GM18508 (cell line): ENCODE data around the gene LARP6.
"Not testable (repeated sequence)": the region's sequence is repeated elsewhere in the genome, so short reads cannot be mapped to it uniquely, and the experiment has no call there.

Source experiments
- ATAC-seq: cut with Tn5 transposase; IDR thresholded peaks from one replicate; pipeline ENCODE4 v1.9.1; 2021; ENCODE audit warnings: moderate number of reproducible peaks; ENCODE audit not compliant: insufficient read depth, unreplicated experiment

The LARP6 gene

DNA sequence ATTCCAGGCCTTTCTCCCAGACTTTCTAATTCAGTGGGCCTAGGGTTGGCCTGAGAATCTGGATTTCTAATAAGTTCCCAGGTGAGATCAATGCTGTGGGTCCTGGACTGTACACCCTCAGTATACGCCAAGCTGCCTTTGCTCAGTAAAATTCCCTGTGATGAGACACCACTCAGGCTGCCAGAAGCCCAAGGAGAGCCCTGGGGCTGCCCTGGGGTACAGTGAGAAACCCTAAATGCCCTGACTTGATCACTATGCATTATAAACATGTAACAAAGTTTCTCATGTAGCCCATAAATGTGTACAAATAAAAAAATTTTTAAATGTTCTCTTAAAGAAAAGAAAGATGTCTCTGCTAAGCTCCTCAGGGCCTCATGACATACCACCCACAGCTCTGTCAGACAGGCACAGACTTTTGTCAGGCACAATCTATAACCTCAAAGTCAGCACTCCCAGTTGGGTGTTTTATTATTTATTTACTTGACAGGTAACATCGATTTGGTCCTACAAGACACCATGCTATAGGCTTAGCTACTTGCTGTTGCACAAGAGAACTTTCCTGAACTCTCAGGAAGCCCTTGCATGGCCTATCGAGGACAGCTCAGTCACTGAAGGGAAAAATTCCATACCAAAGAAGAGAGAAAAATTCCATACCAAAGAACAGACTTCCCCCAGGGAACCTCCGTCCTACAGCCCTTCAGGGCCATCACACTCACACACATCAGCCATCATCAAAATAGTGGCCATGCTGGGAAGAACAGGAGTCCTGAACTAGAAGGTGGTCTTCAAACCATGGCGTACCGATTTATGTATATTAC, 22.7 kb downstream of the LARP6 start:
- ATAC-seq, result no peak

DNA sequence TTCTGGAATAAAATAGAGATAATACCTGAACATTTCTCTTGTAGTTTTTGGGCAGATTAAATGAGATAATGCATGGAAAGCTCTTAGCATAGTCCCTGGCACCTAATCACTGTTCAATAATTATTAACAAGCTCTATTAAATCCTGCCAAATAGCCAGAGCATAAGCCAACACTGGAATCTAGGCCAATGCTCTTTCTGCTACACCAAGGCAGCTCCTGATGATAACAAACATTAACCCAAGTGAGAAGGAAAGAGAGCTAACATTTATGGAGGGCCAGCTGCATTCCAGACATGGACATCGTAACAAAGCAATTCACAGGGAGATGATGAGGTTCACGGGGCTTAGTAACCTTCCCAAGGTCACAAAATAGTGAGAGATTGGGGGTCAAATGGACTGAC, 23.3 kb downstream of the LARP6 start:
- ATAC-seq, result no peak

DNA sequence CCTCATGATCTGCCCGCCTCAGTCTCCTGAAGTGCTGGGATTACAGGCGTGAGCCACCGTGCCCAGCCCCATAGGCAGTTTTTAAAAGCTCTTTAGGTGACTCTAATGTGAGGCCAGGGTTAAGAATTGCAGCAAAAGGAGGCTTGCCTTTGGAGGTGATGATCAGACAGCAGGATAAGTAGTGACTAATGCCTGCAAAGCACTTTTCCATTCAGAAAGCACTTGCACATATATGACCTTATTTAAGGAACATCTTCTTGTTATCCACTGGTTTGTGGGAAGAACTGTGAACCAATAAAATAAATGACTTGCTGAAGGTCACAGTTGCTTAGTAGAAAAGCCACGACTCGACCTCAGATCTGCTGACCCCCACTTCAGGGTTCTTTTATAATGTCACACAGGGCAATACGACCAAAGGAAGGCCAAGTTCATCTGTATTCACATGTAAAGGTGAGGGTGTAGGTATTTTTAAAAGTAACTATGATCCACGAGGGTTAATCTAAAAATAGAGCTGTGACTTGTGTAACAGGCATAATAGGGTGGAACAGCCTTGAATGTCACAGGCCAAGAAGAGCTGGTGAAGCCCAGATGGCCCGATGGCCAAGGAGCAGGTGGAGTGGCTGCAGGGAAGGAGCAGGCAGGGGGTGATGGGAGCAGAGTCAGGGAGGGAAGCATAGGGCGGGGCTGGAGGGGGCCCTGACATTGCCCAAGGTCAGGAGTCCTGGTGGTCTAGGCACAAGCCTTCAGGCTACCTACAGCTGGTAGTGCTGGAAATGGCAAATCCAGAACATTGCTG, 24.4 kb downstream of the LARP6 start:
- no peak for ATAC-seq

DNA sequence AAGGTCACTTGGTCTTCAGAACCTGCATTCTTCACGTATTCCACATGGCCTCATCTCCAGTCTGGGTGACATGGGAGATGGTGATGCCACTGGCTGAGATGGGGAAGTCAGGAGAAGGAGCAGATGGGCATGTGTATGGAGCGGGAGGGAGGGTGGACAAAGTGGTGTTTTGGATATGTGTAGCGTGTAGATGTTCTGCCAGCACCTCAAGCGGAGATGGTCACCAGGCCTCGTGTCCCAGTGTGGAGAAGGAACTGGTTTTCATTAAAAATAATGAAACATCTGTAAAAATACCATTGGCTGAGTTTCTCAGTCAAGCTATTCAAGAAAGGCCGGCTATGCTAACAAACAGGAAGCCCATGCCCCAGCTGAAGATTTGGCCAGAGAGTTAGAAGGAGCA, 26.2 kb downstream of the LARP6 start:
- no peak for ATAC-seq

DNA sequence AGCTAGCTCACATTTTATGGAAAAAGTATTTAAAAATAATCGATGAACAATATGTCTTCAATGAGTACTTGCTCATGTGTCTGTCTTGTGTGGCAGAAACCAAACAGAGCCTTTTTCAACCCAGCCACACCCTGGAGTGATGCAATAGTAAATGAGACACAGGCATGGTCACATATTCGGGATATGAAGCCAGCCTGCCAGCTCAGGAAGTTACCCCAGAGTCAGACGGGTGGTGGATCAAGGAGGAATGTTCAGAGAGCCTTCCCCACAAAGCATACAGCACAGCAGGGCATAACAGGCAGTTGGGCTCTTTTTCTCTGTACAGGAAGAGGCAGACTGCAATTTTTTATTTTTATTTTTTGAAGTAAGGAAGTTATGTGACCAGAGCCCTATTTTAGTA, 27.3 kb downstream of the LARP6 start:
- ATAC-seq, result no peak

DNA sequence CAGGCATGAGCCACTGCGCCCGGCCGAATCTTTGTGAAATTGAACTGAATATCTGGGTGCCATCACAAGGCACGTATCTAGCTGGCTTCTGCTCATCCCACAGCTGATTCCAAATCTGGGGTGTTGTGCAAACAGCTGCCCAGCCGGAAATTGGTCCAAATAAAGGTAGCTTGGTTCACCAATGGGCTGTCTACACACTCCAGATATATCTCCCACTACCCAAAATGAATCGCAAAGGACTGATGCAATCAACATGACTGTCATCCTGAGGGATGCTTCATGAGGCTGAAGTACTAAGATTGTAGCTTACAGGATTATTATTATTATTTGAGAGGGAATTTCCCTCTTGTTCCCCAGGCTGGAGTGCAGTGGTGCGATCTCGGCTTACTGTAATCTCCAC, 28.1 kb downstream of the LARP6 start:
- ATAC-seq, result no peak

DNA sequence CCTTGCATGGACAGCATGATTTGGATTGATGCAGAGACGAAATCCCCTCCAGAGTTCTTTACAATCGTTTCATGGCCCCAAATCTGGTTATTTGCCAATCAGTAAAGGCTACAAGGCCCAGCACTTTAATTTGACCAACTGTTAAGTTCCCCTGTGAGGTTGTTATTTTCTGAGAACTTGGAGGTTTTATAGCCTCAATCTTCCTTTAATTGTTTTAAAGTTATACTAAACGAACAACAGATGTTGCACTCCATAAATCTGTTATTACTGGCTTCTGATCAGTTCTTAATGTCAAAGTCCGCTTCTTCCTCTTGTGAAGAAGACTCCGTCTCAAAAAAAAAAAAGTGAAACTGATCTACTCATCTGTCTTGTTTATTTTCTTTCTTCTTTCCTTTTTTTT, 30.8 kb downstream of the LARP6 start:
- no peak for ATAC-seq

DNA sequence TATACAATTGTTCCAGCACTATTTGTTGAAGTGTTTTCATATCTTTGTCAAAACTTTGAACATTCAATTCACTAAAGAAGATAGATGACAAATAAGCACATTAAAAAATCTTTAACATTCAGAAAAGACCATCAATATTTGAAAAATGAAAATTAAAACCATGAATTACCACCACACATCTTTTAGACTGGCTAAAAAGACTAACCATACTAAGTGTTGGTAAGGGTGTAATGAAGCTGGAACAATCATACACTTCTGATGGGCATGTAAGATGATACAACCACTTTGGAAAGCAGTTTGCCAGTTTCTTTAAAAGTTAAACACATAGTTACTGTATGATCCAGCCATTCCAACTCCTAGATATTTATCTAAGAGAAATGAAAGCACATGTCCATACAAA, 33.7 kb downstream of the LARP6 start:
- ATAC-seq, result no peak

DNA sequence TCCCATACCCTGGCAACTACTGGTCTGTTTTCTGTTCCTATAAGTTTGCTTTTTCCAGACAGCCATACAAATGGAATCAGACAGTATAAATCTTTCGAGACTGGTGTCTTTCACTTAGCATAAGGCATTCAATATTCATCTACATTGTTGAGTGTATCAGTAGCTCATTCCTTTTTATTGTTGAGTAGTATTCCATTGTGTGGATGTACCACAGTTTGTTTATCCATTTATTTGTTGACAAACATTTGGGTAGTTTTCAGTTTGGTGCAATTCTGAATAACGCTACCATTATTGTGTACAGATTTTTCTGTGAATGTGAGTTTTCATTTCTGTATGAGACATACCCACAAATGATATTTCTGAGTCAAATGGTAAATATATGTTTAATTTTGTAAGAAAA, 35.4 kb downstream of the LARP6 start:
- no peak for ATAC-seq

DNA sequence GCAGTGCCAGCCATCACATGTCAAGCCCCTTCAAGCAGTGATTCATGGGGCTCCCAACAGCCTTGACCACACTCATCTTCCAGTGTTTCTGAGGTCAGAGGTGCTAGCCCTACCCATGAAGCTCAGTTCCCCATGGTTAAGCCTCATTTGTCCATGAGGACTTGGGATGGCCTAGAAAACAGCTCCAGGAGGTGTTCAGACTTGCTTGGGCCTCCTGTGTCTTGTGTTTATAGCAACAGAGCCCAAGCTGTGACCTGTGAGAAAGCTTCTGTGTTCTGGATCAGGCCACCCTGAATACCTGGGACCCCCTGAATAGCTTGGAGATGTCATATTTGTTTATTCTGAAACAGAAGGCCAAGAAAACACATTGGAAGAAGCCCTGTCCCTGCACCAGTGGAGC, 36.7 kb downstream of the LARP6 start:
- ATAC-seq, result no peak

DNA sequence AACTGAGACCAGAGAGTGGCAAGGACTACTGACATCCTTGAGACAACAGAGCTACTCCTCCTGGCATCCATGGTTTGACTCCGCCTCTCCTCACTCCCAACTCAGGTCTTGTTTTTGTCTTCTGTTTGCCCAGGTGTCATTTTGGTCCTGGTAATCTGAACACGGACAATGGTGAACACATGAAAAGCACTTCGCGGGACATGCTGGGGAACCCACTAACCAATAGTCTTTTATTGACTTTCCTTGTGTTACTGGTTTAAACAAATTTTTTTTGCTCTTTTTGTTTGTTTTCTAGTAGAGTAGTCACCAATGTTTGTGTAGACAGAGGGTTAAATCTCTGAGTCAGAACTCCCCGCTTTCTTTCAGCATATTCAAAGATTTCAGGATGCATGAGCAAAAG, 38.4 kb downstream of the LARP6 start:
- ATAC-seq, result no peak

DNA sequence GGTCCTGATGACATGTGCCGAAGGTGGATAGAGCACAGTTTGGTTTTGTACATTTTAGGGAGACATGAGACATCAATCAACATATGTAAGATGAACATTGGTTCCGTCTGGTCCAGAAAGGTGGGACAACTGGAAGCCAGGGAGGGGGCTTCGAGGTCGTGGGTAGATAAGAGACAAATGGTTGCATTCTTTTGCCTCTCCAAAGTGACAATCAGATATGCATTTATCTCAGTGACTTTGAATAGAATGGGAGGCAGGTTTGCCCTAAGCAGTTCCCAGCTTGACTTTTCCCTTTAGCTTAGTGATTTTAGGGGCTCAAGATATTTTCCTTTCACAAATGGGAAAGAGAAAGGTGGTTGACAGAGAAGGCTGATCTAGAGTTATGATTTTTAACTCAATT, 38.9 kb downstream of the LARP6 start:
- ATAC-seq, result not testable (repeated sequence)

DNA sequence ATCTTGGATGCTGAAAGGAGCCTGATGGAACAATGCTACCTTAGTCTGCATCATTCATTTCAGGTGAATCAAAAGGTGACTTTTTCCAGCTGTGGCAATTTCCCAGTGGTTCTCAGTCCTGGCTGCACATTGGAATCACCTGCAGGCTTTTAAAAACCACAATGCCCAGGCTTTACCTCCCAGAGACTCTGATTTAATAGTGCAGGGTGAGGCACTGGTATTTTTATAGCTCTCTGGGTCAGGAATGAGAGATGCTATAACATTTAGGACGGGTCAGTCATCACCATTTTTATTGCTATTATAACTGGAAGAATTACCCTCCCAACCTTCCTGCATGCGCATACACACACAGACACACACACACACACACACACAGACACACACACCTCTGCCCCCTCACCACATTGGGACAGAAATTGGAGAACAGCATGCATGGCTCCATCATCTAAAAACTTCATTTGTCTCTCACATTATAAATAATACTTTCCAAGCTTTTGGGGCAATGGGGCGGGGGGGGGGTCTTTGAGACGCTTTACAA, 41.1 kb downstream of the LARP6 start:
- ATAC-seq, result no peak

DNA sequence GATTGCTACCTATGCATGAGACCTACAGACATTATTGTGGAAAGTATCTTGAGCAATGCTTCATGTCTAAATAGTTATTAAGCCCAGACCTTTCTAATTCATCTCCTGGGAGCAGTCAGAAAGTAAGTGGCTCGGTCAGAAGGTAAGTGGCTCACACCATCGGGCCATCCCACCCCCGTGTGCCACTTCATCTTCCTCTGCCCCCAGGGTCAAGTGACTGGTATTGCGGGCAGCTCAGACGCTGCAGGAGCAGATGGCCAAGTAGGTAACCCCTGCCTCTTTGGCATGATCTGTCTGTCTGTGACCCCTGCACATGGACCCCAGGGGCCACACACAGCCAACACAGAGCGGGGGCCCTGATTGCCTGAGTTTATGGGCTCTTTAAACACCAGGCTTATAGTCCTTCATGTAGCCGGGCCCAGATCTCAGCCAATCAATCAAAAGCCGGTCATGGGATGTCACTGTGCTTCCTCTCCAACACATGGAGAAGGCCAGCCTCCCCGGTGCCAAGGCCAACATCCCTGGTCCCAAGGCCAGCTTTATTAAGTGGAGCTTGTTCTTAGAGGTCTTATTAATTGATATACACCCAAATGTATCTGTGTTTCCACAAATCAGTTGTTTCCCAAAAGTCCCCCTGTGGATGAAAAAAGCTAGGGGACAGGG, 42.9 kb downstream of the LARP6 start:
- no peak for ATAC-seq

DNA sequence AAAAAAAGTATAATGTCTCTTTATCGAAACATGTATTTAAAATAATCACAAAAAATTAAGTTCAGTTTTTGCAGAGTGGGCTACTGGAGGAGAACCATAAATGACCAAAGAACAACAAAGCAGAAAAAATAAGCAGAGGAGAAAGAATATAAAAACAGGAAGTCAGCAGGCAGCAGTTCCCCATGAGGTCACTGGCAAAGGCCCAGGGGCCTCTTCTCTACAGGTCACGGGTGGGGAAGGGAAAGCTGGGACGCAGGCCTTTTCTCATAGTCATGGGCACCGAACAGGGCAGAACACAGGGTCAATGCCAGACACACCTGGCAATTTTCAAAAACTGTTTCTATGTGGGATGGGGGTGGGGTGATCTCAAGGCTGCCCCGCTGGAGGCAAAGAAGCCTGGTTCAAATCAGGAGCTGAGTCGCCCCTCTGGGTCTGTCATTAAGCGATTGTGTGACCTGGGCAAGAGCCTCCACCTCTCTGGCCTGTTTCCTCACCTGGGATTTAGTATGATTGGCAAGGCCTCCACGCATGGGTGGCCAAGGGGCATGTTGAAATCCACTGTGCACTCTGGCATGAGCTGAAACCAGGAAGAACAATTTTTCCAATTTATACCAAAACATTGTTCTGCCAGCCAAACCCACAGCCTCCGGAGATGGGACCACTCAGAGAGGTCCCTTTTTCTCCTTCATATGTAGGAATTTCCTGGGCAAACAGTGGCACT, 46.8 kb downstream of the LARP6 start:
- ATAC-seq, result no peak

DNA sequence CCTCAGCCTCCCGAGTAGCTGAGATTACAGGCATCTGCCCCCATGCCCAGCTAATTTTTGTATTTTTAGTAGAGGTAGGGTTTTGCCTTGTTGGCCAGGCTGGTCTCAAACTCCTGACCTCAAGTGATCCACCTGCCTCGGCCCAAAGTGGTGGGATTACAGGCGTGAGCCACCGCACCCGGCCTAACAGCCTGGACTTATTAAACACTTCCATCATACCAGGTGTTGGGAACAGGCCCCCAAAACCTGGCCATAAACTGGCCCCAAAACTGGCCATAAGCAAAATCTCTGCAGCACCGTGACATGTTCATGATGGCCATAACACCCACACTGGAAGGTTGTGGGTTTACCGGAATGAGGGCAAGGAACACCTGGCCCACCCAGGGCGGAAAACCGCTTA, 49.6 kb downstream of the LARP6 start:
- not testable (repeated sequence) for ATAC-seq

DNA sequence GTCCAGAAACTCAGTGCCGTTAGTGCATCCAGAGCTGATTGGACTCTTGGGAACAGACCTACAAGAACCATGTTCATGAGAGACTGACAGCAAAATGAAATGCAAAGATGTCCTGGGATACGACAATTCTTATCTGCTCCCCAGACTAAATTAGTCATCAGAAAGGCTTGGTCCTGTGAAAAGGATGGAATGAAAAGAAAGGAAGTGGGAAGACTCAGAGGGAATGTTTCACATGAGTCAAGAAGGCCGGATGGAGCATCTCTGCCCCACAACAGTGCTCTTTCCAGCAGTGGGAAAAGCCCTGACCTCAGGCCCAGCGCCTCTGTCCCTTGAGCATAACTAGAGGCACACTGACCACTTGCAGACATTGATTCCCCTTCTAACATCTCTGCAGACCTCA, 51.3 kb downstream of the LARP6 start:
- ATAC-seq, result no peak

DNA sequence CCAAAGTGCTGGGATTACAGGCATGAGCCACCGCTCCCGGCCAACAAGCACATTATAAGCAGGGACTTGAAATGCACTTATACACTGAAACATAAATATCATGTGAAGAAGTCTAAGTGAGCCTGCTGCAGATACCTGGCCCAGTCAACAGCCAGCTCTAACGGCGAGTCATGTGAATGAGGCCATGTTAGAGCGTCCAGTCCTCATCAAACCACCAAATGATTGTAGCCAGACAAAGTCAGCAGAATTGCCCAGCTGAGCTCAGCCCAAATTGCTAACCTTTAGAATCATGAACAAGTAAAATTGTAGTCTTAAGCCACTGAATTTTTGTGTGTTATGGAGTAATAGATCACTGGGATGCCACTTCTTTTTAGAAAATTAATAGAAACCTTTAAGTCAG, 52.8 kb downstream of the LARP6 start:
- no peak for ATAC-seq

DNA sequence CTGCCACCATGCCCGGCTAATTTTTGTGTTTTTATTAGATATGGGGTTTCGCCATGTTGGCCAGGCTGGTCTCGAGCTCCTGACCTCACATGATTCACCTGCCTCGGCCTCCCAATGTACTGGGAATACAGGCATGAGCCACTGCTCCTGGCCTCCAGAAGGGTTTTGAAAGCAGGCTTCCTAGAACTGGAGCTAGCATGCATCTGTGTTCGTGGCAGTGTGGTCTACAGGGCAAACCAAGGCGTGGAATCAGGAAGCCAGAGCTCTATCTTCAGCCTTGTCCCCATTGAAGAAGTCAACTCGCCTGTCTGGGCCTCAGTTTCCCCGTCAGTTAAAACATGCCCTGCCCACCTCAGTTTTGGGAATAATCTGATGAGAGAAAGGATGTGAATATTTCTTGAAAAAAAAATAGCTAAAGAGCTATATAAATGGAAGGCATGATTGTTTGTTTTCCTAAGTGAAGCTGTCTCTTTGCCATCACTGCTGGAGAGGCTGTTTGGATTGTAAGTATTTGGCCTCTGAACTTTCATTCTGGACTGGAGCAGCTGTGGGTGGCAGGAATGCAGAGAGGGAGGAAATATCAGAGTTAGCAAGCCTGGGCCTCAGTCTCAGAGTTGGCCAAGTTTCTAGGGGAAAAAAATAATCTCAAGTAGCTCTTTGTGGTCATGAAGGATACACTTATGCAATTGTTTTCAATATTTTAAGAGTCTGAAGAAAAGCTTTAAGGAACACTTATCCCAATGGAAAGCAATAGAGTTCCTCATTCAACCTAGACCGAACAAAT, 54.1 kb downstream of the LARP6 start:
- ATAC-seq, result no peak

DNA sequence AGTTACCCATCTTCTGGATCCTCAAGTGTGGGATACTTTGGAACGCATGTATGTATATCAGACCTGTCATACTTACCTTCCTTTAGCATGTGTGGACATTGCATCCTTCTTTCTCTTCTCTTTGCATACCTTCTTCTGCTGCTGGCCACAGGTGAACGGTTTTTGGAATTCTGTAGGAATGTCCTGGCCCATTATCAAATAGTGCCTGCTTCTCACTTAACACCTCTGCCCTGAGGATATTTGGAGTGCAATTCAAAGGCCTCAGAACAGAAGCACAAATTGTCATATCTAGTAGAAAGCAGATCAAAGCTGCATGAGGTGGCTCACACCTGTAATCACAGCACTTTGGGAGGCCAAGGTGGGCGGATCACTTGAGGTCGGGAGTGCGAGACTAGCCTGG, 56.5 kb downstream of the LARP6 start:
- ATAC-seq, result no peak
